Measurements from ENCODE around the gene ODF2L.

DNA sequence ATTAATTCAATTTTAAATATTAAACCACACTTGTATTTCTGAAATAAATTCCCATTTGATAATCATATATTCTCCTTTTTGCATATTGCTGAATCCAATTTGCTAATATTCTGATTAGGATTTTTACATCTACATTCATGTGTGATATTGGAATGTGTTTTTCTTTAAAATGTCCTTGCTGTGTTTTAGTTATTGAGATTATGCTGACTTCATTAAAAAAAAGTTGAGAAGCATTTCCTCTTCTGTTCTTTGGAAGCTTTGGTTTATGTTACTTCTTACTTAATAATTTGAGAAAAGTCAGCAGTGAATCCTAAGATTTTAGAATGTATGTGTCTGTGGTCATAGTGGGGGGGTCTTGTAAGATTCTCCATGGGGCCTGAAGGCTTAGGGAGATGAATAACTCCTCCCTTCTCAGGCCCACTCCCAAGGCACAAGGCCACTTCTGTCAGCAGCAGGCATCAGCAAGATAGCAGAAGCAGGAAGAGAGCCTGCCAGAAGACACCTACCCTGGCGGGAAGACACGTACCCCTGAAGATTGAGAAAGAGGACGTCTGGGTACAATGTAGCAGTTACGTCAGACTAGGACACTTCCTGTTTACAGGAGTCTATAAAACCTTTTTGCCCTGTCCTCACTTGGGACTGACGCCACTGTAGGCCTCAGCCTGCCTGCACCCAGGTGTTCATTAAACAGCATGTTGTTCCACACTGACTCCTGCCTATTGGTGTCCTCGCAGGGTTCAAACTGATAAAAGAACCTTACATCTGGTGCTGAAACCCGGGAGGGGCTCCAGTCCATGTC lies 56.9 kb downstream of the ODF2L start:
- TF ChIP-seq, protein P1, sequence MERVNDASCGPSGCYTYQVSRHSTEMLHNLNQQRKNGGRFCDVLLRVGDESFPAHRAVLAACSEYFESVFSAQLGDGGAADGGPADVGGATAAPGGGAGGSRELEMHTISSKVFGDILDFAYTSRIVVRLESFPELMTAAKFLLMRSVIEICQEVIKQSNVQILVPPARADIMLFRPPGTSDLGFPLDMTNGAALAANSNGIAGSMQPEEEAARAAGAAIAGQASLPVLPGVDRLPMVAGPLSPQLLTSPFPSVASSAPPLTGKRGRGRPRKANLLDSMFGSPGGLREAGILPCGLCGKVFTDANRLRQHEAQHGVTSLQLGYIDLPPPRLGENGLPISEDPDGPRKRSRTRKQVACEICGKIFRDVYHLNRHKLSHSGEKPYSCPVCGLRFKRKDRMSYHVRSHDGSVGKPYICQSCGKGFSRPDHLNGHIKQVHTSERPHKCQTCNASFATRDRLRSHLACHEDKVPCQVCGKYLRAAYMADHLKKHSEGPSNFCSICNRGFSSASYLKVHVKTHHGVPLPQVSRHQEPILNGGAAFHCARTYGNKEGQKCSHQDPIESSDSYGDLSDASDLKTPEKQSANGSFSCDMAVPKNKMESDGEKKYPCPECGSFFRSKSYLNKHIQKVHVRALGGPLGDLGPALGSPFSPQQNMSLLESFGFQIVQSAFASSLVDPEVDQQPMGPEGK (CRISPR knock-in tag; IDR thresholded peaks at IDR 0.05; ENCODE audit: borderline replicate concordance): no peak
- TF ChIP-seq ZC3H10 (CRISPR knock-in tag; IDR thresholded peaks at IDR 0.05): no peak
- TF ChIP-seq ESRRG (CRISPR knock-in tag; IDR thresholded peaks at IDR 0.05): no peak
- TF ChIP-seq ZNF8 (CRISPR knock-in tag; IDR thresholded peaks at IDR 0.05): no peak

All from SK-N-SH treated with all-trans-retinoic acid at 6 μM for 48 hours (cell line).